GM12878 (cell line): Measurements from ENCODE around the gene ELAVL3. TPM values are rescaled to one million over a fixed set of nuclear protein-coding genes. Genes with fewer than 3 reads are reported as not detected.

Source experiments
- ATAC-seq: fragments of 200-7000 bp; cut with Tn5 transposase; 3 replicates; pipeline ENCODE4 v1.9.1; 2020; ENCODE audit warnings: mild to moderate bottlenecking, moderate library complexity
- BruUV-seq: library from RNA; stranded (reverse); fragments of 400-500 nt; replicated peaks from 2 replicates; lab custom pipeline; 2021; lab: Mats Ljungman, UMichigan
- CTCF ChIA-PET: fragments of 300-600 bp; sonication (Branson Sonifier 250); formaldehyde crosslinking; extraction: SDS; loops from one replicate; lab custom pipeline; 2021; ENCODE audit warnings: inconsistent platforms; lab: Yijun Ruan, JAX
- POLR2A ChIA-PET: fragments of 350-600 bp; formaldehyde crosslinking; extraction: SDS; loops from one replicate; lab custom pipeline; 2021; ENCODE audit warnings: inconsistent platforms; lab: Charles Lee
- RAD21 ChIA-PET: fragments of 300-600 bp; sonication (Branson Sonifier 250); formaldehyde crosslinking; loops from one replicate; lab custom pipeline; 2023; ENCODE audit warnings: antibody characterized with exemption; ENCODE audit not compliant: unreplicated experiment; lab: Charles Lee
- SMC1A ChIA-PET: fragments of 300-600 bp; sonication (Branson Sonifier 250); formaldehyde crosslinking; loops from one replicate; lab custom pipeline; 2023; ENCODE audit not compliant: unreplicated experiment, uncharacterized antibody; lab: Charles Lee
- DNase-seq: peaks from one replicate; pipeline ENCODE4 v3.0.0-alpha.2; 2011; ENCODE audit warnings: low read depth, low spot score
- FAIRE-seq: peaks from 3 replicates; lab custom pipeline; 2011; peaks lifted over from hg19 to GRCh38; lab: Jason Lieb, UNC
- H2AFZ ChIP-seq: 2 replicates; pipeline ENCODE4 v1.6.0; 2011; ENCODE audit warnings: low read depth, low read length, control low read depth; ENCODE audit not compliant: control insufficient read depth
- H3K27ac ChIP-seq: 2 replicates; pipeline ENCODE4 v1.5.1; 2011; ENCODE audit warnings: control low read depth; ENCODE audit not compliant: control insufficient read depth, insufficient read depth
- H3K27me3 ChIP-seq, 2 experiments: replicated peaks in 1 of 2; 2 replicates each; pipeline versions ENCODE4 v1.6.0 to v1.6.1; 2011; ENCODE audit warnings: low read length in 1 of 2; ENCODE audit not compliant: control insufficient read depth in 2 of 2, insufficient read depth in 2 of 2
- H3K36me3 ChIP-seq, 2 experiments: 2 replicates each; pipeline ENCODE4 v1.5.1; 2011; ENCODE audit warnings: low read length in 1 of 2; ENCODE audit not compliant: control insufficient read depth in 2 of 2, insufficient read depth in 2 of 2
- H3K4me1 ChIP-seq: 2 replicates; pipeline ENCODE4 v1.6.1; 2011; ENCODE audit warnings: mild to moderate bottlenecking, low read length, moderate library complexity, mixed read lengths; ENCODE audit not compliant: control insufficient read depth, insufficient read depth
- H3K4me2 ChIP-seq: 2 replicates; pipeline ENCODE4 v1.6.0; 2011; ENCODE audit warnings: control low read depth; ENCODE audit not compliant: control insufficient read depth, insufficient read depth
- H3K4me3 ChIP-seq: fragments of 200-600 bp; sonication (generic); 2 replicates; pipeline ENCODE4 v1.5.1; 2016
- H3K79me2 ChIP-seq: 2 replicates; pipeline ENCODE4 v1.6.0; 2011; ENCODE audit warnings: low read length; ENCODE audit not compliant: control insufficient read depth, insufficient read depth
- H3K9ac ChIP-seq: 2 replicates; pipeline ENCODE4 v1.8.0; 2011; ENCODE audit warnings: low read length, control low read depth, mixed read lengths; ENCODE audit not compliant: control insufficient read depth, insufficient read depth
- H3K9me3 ChIP-seq: replicated peaks from 3 replicates; pipeline ENCODE4 v1.5.1; 2011; ENCODE audit warnings: mild to moderate bottlenecking, low read length; ENCODE audit not compliant: control insufficient read depth, insufficient read depth
- H4K20me1 ChIP-seq: 2 replicates; pipeline ENCODE4 v1.6.0; 2011; ENCODE audit not compliant: control insufficient read depth, insufficient read depth
- GATAD2B ChIP-seq: fragments of 450-650 bp; conservative IDR thresholded peaks from 2 replicates; pipeline ENCODE4 v1.6.1; 2017; ENCODE audit warnings: low read depth, mild to moderate bottlenecking, moderate library complexity
- HSF1 ChIP-seq: fragments of 150-350 bp; IDR thresholded peaks from 2 replicates; pipeline ENCODE4 v1.6.1; 2014; ENCODE audit warnings: mild to moderate bottlenecking, low read depth, low read length
- IRF3 ChIP-seq: fragments of 450-650 bp; IDR thresholded peaks from 2 replicates; pipeline ENCODE4 v1.6.1; 2014; ENCODE audit warnings: mild to moderate bottlenecking
- PAX5 ChIP-seq: IDR thresholded peaks from 2 replicates; pipeline ENCODE4 v1.6.1; 2011; ENCODE audit warnings: low read depth, low read length, borderline replicate concordance
- RAD51 ChIP-seq: fragments of 450-650 bp; IDR thresholded peaks from 2 replicates; pipeline ENCODE4 v1.6.1; 2016; ENCODE audit warnings: moderate library complexity, mild to moderate bottlenecking, inconsistent platforms
- RCOR1 ChIP-seq: conservative IDR thresholded peaks from 2 replicates; pipeline ENCODE4 v1.6.1; 2012; ENCODE audit warnings: low read depth, low read length, improper control_type of control experiment
- RELB ChIP-seq: fragments of 450-650 bp; IDR thresholded peaks from 2 replicates; pipeline ENCODE4 v1.6.1; 2017; ENCODE audit warnings: low read depth, mild to moderate bottlenecking, moderate library complexity
- ZBTB40 ChIP-seq: fragments of 450-650 bp; IDR thresholded peaks from 2 replicates; pipeline ENCODE4 v1.6.1; 2016; ENCODE audit warnings: mild to moderate bottlenecking, moderate library complexity, borderline replicate concordance
- ZNF687 ChIP-seq: fragments of 450-650 bp; IDR thresholded peaks from 2 replicates; pipeline ENCODE4 v1.6.1; 2017; ENCODE audit warnings: mild to moderate bottlenecking, moderate library complexity
- WGBS: methylation state at CpG from one replicate; pipeline ENCODE4 v1.1.6; 2016; ENCODE audit warnings: low lambda C conversion rate; ENCODE audit not compliant: insufficient replicate concordance, insufficient coverage; ENCODE audit errors: missing lambda C conversion rate; 5-methylcytosine and 5-hydroxymethylcytosine counted together
- in situ Hi-C: fragments of 300-500 bp; cut with MboI; formaldehyde crosslinking; loops from 9 replicates; pipeline ENCODE4 v1.14.3; 2018; ENCODE audit warnings: mixed read lengths
- intact Hi-C: fragments of 100-400 bp; cut with micrococcal nuclease; formaldehyde crosslinking; loops from one replicate; pipeline ENCODE4 v1.14.2; 2022; ENCODE audit not compliant: unreplicated experiment
- polyA plus RNA-seq, 11 experiments: library from polyadenylated mRNA; depleted of rRNA in 4 of 11; unstranded in 6 of 11; stranded (reverse) in 5 of 11; fragments of >200 nt; fragmentation: Nextera tagmentation in 4 of 11; fragmentation: Illumina TruSeq in 1 of 11; extraction: Ambion mirVana in 4 of 11; extraction: Trizol in 1 of 11; gene quantifications; 1 replicate in 1 of 11; 2 replicates in 10 of 11; pipeline versions ENCODE4 v1.2.1 to v1.2.3, GENCODE V29; 2011 to 2016; ENCODE audit warnings: inconsistent platforms in 2 of 11, missing spikeins in 2 of 11, low read depth in 1 of 11
- total RNA-seq, 4 experiments: library from RNA; depleted of rRNA in 3 of 4; stranded (reverse); fragments of >200 nt in 3 of 4; fragmentation: Illumina TruSeq in 1 of 4; extraction: Trizol in 1 of 4; gene quantifications; 2 replicates each; pipeline versions ENCODE4 v1.2.1 to v1.2.3, GENCODE V29; 2013 to 2021

The ELAVL3 gene
- total and polyA plus RNA-seq, 10 of the 15 experiments (the other 5 are each of a cell fraction or from before 2014, with no cell fraction given): under 0.01 to 0.05 (median 0.01) TPM; not detected in 7

- Histone ChIP-seq H3K9me3 (no peaks in the 10 kb centered on the region), H4K20me1 (no peaks in the 10 kb centered on the region), H3K4me2 (no peak overlapping the region), H3K36me3 (no peaks in the 10 kb centered on the region), H3K27ac (no peak overlapping the region), H2AFZ (no peak overlapping the region), H3K4me3 (no peak overlapping the region), H3K9ac (no peak overlapping the region), H3K4me1 (no peaks in the 10 kb centered on the region), H3K79me2 (no peaks in the 10 kb centered on the region), H3K27me3 (no peaks in the 10 kb centered on the region; a peak in 1 of 4 replicates)
- no peak for TF ChIP-seq GATAD2B
- TF ChIP-seq ZNF687: no peak
- no peak for TF ChIP-seq HSF1
- no peak for TF ChIP-seq ZBTB40
- no peak for TF ChIP-seq RELB
- no peak for TF ChIP-seq RAD51
- TF ChIP-seq PAX5: no peak
- TF ChIP-seq IRF3: no peak
- TF ChIP-seq RCOR1: no peak
- DNase-seq: no peak
- ChIA-PET RAD21 (no interaction called here), CTCF (no interaction called here), POLR2A (no interaction called here), SMC1A (no interaction called here)
- in situ Hi-C loops: no loop called here
- intact Hi-C loops: no loop called here
- FAIRE-seq: peak; percentile 57
- no peak for ATAC-seq
- no TSS peak for BruUV-seq
- WGBS: 53% methylated on average over 4 of the region's 4 CpGs
These were observed 72.3 kb downstream of the ELAVL3 start for GRCh38 chr19:11408591-11408990.
